RWPE2 (cell line): ENCODE measurements around the gene FERMT3.
A peak's percentile ranks its signal among the peaks of the same experiment; 100 is the strongest.

Source experiments
- ATAC-seq: fragments of 200-7000 bp; cut with Tn5 transposase; 3 replicates; pipeline ENCODE4 v1.9.1; 2021; ENCODE audit warnings: low read depth
- DNase-seq: peaks from one replicate; pipeline ENCODE4 v3.0.0-alpha.2; 2020; ENCODE audit warnings: low spot score
- H3K27ac ChIP-seq: fragments of 450-650 bp; 2 replicates; pipeline ENCODE4 v1.5.1; 2017; ENCODE audit warnings: mild to moderate bottlenecking; ENCODE audit not compliant: poor library complexity, severe bottlenecking
- H3K27me3 ChIP-seq: fragments of 250-450 bp; sonication (Bioruptor Pico); 2 replicates; pipeline ENCODE4 v1.5.1; 2021; ENCODE audit warnings: mild to moderate bottlenecking, moderate library complexity; ENCODE audit not compliant: insufficient read depth, poor library complexity, severe bottlenecking
- H3K36me3 ChIP-seq: fragments of 250-450 bp; sonication (Bioruptor Pico); 2 replicates; pipeline ENCODE4 v1.5.1; 2020; ENCODE audit warnings: low read depth, mild to moderate bottlenecking, moderate library complexity
- H3K4me1 ChIP-seq: fragments of 250-450 bp; sonication (Bioruptor Pico); 2 replicates; pipeline ENCODE4 v1.5.1; 2021; ENCODE audit warnings: mild to moderate bottlenecking, moderate library complexity; ENCODE audit not compliant: insufficient read depth, poor library complexity, severe bottlenecking
- H3K4me3 ChIP-seq: fragments of 250-450 bp; sonication (Bioruptor Pico); 2 replicates; pipeline ENCODE4 v1.5.1; 2021; ENCODE audit warnings: mild to moderate bottlenecking, moderate library complexity; ENCODE audit not compliant: severe bottlenecking
- H3K9me3 ChIP-seq: fragments of 250-450 bp; sonication (Bioruptor Pico); 2 replicates; pipeline ENCODE4 v1.5.1; 2021; ENCODE audit warnings: mild to moderate bottlenecking, moderate library complexity; ENCODE audit not compliant: severe bottlenecking
- CTCF ChIP-seq: fragments of 450-650 bp; IDR thresholded peaks from one replicate; pipeline ENCODE4 v1.5.1; 2017; ENCODE audit warnings: mild to moderate bottlenecking, moderate library complexity; ENCODE audit not compliant: poor library complexity, severe bottlenecking

Gene FERMT3

GRCh38 chr11:64246871-64247728 lies 40.6 kb downstream of the FERMT3 start, which contains the start of gene PPP1R14B:
TSS of gene PPP1R14B (minus strand) at chr11:64246943. CDS start at chr11:64246673, 270 bp downstream.
- DNase-seq (peak; percentile 92), ATAC-seq (peak; percentile 49)
- no peaks in the 10 kb centered on the region for H3K9me3 ChIP-seq
- H3K4me1 ChIP-seq = peaks cover 5% of the 10 kb centered on the region
- peak; percentile 15 for TF ChIP-seq CTCF
- peaks cover 30% of the 10 kb centered on the region for H3K36me3 ChIP-seq
- no peaks in the 10 kb centered on the region for H3K27me3 ChIP-seq
- H3K4me3 ChIP-seq = peak within 1 kb of the TSS; percentile 76
- H3K27ac ChIP-seq = peak within 1 kb of the TSS; percentile 98

- Histone ChIP-seq H3K4me3 (peak overlapping the region; percentile 76), H3K27ac (peak overlapping the region; percentile 98), H3K4me1 (peaks cover 4% of the 10 kb centered on the region), H3K36me3 (peaks cover 24% of the 10 kb centered on the region), H3K27me3 (no peaks in the 10 kb centered on the region), H3K9me3 (no peaks in the 10 kb centered on the region)
- no peak for TF ChIP-seq CTCF
- DNase-seq (no peak), ATAC-seq (no peak)
These were observed 41.4 kb downstream of the FERMT3 start for GRCh38 chr11:64247729-64248531.

- H3K27me3 ChIP-seq = no peaks in the 10 kb centered on the region
- H3K4me3 ChIP-seq = no peak overlapping the region
- TF ChIP-seq CTCF = no peak
- peak overlapping the region; percentile 98 for H3K27ac ChIP-seq
- peaks cover 8% of the 10 kb centered on the region for H3K4me1 ChIP-seq
- ATAC-seq (no peak), DNase-seq (no peak)
- peaks cover 22% of the 10 kb centered on the region for H3K36me3 ChIP-seq
- H3K9me3 ChIP-seq = no peaks in the 10 kb centered on the region
These were observed 42.1 kb downstream of the FERMT3 start for GRCh38 chr11:64248578-64248977.

- no peaks in the 10 kb centered on the region for H3K27me3 ChIP-seq
- no peak overlapping the region for H3K27ac ChIP-seq
- no peak for ATAC-seq
- peaks cover 19% of the 10 kb centered on the region for H3K36me3 ChIP-seq
- H3K9me3 ChIP-seq = no peaks in the 10 kb centered on the region
- peaks cover 8% of the 10 kb centered on the region for H3K4me1 ChIP-seq
- no peak for DNase-seq
- no peak overlapping the region for H3K4me3 ChIP-seq
- TF ChIP-seq CTCF = no peak
These were observed 42.5 kb downstream of the FERMT3 start for GRCh38 chr11:64249038-64249437.
